Neural progenitor cell (in vitro differentiated cells): ENCODE data around the gene DNM2.

Experiments
- CTCF ChIP-seq: fragments of 200-600 bp; sonication (generic); IDR thresholded peaks from 2 replicates; pipeline ENCODE4 v1.5.1; 2017; ENCODE audit warnings: antibody characterized with exemption, mild to moderate bottlenecking
- EZH2 ChIP-seq: fragments of 200-600 bp; sonication (generic); IDR thresholded peaks from 2 replicates; pipeline ENCODE4 v1.6.1; 2017; ENCODE audit warnings: antibody characterized with exemption, mild to moderate bottlenecking, moderate library complexity

- TF ChIP-seq CTCF = no peak
- no peak for TF ChIP-seq EZH2
These were observed 17.9 kb downstream of the DNM2 start for GRCh38 chr19:10735741-10736140.
